ENCODE results near the gene VWA3A.

DNA sequence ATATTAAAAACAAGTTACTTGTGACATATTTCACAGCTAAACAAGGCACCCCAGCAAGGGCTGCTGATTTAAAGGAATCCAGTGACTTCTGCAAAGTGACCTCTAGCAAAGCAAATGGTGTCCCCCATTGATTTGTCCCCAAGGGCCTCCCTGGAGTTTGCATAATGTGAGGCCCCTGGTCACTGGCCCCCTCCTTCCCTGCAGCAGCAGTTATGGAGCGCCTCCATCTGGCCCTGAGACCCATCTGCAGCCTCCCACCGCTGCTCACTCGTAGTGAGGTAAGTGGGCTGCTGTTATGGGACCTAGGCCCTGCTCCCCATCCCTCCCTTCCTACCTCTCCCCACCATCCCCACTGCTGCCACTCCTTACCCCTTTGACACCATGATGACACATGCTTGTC, 94.2 kb downstream of the VWA3A start:
- TF ChIP-seq RAD21 (IDR thresholded peaks at IDR 0.05 in 1 of 2, conservative IDR thresholded peaks at IDR 0.05 in 1 of 2; ENCODE audit: low read depth in 2 of 2, low read length in 2 of 2) (peak; percentile 81 to 87), SUZ12 (IDR thresholded peaks at IDR 0.05; ENCODE audit: low read length) (no peak), CEBPB (IDR thresholded peaks at IDR 0.05; ENCODE audit: low read depth, low read length) (no peak)

Data from H1 (cell line).